GM10248 (cell line): ENCODE results near the gene PLCL1.
A peak's percentile ranks its signal among the peaks of the same experiment; 100 is the strongest.

ENCODE experiments used
- CTCF ChIA-PET: fragments of 300-600 bp; sonication (Branson Sonifier 250); formaldehyde crosslinking; extraction: SDS; loops from one replicate; lab custom pipeline; 2021; ENCODE audit warnings: antibody characterized with exemption; lab: Yijun Ruan, JAX
- POLR2A ChIA-PET: fragments of 350-650 bp; sonication (Branson Sonifier 250); formaldehyde crosslinking; extraction: SDS; loops from one replicate; lab custom pipeline; 2020; ENCODE audit warnings: antibody characterized with exemption; lab: Yijun Ruan, JAX
- DNase-seq: peaks from one replicate; pipeline ENCODE4 v3.0.0; 2012; ENCODE audit errors: extremely low spot score
- CTCF ChIP-seq: IDR thresholded peaks from 2 replicates; pipeline ENCODE4 v1.5.1; 2012; ENCODE audit warnings: mild to moderate bottlenecking, low read depth; ENCODE audit errors: extremely low read depth, missing control alignments, control extremely low read depth

PLCL1 gene

GRCh38 chr2:197884252-197884651 is 79.9 kb downstream of the PLCL1 start:
- ChIA-PET CTCF (interaction anchor here (2.3 kb wide), 1 partner anchor 10 kb away, joined by 7 read pairs; no protein-coding TSS in a partner anchor), POLR2A (no interaction called here)
- no peak for TF ChIP-seq CTCF
- no peak for DNase-seq

- no peak for TF ChIP-seq CTCF
- no peak for DNase-seq
- ChIA-PET POLR2A (no interaction called here), CTCF (interaction anchor here (1.0 to 2.3 kb wide), 3 partner anchors 9 to 243 kb away, joined by 3 to 7 read pairs (median 3); no protein-coding TSS in a partner anchor)
Observed at GRCh38 chr2:197885126-197885525, 80.7 kb downstream of the PLCL1 start.

GRCh38 chr2:197885587-197885986 is 81.2 kb downstream of the PLCL1 start:
- CTCF ChIA-PET = interaction anchor here (1.0 to 2.3 kb wide), 3 partner anchors 8 to 242 kb away, joined by 3 to 7 read pairs (median 3); no protein-coding TSS in a partner anchor
- TF ChIP-seq CTCF = no peak
- DNase-seq = no peak
- POLR2A ChIA-PET = no interaction called here

GRCh38 chr2:197888321-197888720 is 83.9 kb downstream of the PLCL1 start:
- POLR2A ChIA-PET = no interaction called here
- DNase-seq = no peak
- CTCF ChIA-PET = interaction anchor here (1.0 to 1.7 kb wide), 3 partner anchors 9 to 115 kb away, joined by 3 to 5 read pairs (median 4); no protein-coding TSS in a partner anchor
- TF ChIP-seq CTCF = no peak

GRCh38 chr2:197889041-197889440 is 84.6 kb downstream of the PLCL1 start:
- DNase-seq = peak; percentile 50
- no peak for TF ChIP-seq CTCF
- POLR2A ChIA-PET = no interaction called here
- CTCF ChIA-PET = interaction anchor here (1.7 kb wide), 1 partner anchor 17 kb away, joined by 5 read pairs; no protein-coding TSS in a partner anchor

- ChIA-PET POLR2A (no interaction called here), CTCF (no interaction called here)
- DNase-seq = no peak
- no peak for TF ChIP-seq CTCF
Observed at GRCh38 chr2:197890168-197890567, 85.8 kb downstream of the PLCL1 start.
